Brain pericyte (primary cell): ENCODE data around the gene MRPL11.

ENCODE experiments used
- DNase-seq: peaks from one replicate; pipeline ENCODE4 v3.0.0-alpha.2; 2012; ENCODE audit warnings: low read depth, low spot score

Gene MRPL11

DNA sequence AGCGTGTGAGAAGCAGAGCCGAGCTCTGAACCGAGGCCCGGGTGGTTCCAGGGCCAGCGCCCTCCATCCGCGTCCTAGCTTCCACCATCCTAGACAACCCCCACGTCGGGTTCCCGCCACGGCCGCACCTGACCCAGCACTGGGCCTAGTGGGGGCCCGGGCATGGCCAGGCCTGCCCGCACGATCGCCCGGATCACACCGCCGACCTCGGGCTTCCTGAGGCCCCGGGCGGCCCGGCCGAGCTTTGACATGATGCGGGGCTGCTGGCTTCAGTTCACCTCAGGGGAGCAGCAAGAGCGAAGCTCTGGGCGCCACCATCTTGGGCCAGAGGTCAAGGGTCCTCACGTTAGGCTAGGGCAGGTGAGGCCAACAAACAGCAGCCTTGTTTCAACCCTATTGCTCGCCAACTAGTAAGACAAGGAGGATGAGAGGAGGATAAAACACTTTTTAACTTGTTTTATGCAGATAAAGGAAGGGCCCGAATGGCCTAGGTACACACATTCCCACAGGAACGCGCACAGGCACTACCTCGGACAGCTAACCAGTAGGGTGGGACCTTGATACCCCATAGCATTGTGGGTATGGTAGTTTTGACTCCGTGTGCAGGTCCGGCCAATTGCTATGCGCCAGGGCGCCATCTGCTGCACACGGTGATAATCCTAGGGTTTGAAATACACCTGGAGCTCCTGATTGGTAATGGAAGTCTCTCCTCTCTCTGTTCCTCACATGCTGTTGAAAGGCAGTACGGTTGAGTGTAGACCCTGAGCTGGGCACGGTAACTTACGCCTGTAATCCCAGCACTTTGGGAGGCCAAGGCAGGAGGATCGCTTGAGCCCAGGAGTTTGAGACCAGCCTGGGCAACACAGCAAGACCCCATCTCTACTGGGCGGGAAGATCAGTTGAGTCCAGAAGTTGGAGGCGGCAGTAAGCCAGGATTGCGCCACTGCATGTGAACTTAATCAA lies at the start of gene MRPL11:
Gene MRPL11, minus strand, starts transcription at position 345 of the 963 bp plus-strand sequence. Its CDS starts 94 bp downstream, at position 251.
- DNase-seq: peak; percentile 82

DNA sequence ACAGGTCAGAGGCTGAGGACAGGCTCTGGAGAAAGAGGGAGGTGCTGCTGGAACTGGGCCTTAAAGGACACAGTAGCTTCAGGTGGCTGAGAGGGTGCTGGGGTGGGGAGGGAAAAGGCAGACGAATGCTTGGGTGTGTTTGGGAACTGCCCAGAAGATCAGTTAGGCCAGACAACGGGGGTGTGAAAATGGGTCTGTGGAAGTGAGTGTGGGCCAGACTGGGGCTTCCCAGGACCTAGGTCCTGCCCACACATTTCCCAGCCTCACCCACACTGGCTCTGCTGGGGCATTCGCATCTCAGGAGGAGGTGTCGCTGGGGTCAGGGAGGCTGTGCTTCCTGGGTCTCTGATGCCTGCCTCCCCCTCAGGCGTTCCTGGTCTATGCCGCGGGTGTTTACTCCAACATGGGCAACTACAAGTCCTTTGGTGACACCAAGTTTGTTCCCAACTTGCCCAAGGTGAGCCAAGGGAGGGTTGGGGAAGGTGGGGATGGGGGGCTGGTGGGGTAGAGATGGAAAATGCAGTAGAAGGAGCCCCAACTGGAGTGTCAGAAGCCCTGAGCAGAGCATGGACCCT lies 46.2 kb upstream of the MRPL11 start:
- no peak for DNase-seq

DNA sequence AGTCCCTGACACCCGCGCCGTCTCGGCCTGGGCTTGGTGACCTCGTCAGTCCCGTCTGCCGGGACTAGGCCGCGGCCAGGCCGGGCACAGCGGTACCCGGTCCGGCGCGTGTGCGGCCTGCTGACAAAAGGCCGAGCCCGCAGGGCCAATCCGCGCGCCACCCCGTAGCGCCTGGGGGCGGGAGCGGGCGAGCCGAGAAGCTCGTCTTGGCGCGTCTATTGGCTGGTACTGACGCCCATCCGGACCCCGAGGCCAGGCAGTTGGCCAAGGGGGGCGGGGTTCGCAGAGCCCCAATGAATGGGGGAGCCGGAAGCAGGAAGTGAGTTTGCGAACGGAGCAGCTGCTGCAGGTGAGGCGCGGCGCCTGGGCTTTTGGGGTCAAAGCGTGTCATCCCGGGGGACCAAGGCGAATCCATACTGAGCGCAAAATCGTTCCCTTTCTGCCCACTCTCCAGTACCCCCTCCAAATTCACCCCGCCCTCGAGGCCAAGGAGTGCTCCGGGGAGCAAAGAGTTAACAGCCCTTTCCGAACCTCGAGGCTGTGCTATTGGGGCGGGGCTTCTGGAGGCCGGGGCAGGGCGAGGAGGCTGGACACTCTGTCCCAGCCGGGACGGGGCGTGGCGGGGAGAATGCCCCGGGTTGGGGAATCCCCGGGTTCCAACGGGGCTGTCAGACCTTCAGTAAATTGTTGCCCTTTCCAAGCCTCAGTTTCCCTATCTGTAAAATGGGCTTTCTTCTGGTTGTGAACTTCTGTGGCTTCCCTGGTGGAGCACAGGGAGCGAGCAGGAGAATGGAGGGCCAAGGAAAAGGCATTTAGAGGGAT lies 41.7 kb upstream of the MRPL11 start, which contains the start of gene DPP3:
Gene DPP3, plus strand, starts transcription at position 318 of the 822 bp plus-strand sequence. CDS start 1,767 bp downstream, outside the sequence.
- DNase-seq: peak; percentile 88

DNA sequence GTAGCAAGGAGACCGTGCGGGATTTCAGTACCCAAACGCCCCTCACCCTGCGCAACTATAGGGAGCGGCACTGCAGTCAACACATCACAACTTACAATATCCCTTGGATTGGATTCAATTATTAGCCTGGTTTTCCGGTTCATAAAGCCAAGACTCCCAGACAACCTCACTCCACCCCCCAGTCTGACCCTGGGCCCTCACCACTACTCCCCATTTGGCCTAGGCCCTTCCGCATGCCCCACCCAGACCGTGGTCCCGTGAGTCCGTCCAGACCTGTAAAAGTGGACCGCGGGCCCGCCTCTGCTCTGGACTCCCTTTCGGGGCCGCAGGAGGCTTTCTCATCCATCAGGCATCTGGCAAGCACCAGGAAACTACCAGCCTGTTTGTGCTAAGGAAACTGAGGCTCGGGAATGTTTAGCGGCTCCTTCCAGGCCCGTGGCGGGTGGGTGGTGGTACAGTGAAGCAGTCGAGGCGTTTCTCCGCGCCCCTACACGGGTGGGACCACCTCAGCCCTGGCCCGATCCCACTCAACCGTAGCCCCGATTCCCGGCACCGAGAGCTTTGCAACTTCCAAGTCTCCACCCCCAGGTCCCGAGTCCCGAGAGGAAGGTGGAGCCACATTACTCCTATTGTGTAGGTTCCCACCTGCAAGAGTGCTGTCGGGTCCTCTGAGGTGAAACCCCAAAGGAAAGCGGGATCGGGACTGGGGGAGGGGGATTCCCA lies 40.9 kb upstream of the MRPL11 start:
- DNase-seq: no peak

DNA sequence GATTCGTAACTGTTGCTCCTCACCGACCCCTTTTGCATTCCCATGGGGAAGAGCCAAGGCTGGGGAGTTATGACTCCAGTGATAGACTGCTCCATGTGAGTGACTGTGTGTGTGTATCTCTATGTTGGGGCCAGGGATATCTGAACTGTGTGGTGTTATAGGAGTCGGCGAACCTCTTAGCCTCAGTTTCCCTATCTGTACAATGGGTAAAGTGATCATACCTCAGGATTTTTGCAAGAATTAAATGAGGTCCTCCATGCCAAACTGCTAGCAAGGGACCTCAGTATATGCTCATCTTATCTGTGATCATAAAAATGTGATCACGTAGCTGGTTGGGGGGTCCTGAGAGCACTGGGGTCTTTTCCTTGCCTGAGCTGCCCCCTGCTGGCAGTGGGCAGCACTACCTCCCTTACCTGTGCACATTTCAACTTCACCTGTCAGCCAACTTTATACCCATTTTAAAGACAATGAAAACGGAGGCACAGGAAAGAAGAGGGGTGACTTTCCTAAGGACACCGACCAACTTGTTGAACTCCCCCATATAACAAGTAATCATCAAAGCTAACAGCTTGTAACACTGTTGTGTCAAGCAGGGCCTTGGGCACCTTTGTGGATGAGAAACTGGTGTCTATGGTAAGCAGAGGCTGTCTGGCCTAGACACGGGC lies 40.2 kb upstream of the MRPL11 start:
- no peak for DNase-seq

DNA sequence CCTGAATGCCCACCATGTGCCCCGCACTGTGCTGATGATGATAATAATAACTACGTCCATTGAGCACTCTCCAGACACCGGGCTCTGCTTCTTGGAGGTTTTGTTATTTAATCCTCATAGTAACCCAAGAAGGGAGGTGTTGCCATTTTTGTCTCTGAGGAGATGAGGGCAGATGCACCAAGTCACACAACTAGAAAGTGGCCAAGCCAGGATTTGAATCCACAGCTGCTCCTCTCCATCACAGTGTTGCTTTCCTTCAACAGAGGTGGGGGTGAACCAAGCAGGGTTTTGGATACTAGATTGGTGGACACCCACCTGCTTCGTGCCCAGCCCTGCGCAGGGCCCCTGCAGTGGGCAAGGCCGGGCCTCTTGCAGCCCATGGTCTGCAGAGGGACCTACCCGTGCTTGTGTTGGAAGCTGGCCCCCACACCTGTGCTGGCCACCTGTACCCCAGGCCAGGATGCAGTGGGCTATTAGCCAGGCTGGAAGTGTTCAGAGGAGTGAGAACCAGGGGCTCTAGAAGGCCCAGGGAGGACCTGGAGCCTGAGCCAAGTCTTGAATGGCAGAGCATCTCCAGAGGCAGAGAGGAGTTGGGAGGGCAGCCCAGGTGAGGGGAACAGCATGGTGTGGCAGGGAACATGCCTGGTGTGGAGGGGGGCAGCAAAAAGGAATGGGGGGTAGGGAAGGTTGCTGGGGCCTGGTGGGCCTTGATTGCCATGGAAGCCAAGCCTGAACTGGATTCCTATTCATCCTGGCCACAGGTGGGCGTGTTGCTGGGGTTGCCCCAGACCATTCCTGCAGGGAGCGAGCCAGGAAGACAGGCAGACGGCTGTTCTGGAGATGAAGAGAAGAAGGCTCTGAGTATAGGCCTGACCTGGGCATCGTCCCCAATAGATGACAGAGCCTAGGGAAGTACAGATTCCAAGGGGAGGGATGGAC lies 38.9 kb upstream of the MRPL11 start:
- no peak for DNase-seq

DNA sequence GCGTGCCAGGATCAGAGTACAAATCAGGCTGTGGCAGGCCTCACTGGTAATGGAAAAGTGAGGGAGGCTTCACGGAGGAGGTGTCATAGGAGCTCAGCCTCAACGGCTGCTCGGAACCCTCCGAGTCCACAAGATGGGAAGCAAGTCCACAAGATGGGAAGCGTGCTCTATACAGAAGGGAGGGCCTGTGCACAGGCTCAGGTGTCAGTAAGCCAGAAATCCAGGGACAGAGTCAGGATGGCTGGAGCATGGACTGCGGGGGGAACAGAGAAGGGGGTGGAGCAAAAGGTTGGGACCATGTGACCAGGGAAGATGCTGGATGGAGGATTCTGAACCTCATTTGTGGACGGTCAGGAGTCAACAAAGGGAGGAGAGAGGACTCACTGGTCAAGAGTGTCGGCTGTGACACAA lies 38.2 kb upstream of the MRPL11 start:
- no peak for DNase-seq

DNA sequence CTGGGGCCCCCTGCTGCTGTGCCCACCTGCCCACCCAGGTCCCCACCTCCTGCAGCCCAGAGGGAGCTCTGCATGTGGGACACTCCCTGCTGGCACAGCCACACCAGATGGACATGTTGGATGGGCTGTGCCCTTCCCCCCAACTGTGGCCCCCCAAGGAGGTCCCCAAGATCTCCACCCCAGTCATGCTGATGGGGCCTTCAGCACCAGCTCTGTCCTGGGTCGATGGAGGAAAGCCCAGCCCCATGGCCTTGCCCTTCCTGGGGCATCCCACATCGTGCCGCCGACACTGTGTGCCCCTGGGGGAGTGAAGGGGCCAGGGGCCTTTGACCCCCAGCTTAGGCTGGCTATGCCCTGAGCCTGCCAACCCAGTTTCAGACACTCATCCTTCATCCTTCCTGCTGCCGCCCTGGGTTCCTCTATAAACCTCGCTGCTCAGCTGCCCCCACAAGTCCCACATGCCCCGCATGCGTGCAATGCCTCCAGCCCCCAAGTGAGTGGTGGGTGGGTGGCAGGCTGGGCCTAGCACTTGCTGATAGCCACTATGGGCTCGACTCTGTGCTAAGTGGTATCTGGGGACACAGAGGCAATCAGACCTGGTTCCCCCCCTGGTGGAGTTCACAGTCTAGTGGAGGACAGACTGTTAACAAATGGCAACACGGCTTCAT lies 37.7 kb upstream of the MRPL11 start:
- no peak for DNase-seq

DNA sequence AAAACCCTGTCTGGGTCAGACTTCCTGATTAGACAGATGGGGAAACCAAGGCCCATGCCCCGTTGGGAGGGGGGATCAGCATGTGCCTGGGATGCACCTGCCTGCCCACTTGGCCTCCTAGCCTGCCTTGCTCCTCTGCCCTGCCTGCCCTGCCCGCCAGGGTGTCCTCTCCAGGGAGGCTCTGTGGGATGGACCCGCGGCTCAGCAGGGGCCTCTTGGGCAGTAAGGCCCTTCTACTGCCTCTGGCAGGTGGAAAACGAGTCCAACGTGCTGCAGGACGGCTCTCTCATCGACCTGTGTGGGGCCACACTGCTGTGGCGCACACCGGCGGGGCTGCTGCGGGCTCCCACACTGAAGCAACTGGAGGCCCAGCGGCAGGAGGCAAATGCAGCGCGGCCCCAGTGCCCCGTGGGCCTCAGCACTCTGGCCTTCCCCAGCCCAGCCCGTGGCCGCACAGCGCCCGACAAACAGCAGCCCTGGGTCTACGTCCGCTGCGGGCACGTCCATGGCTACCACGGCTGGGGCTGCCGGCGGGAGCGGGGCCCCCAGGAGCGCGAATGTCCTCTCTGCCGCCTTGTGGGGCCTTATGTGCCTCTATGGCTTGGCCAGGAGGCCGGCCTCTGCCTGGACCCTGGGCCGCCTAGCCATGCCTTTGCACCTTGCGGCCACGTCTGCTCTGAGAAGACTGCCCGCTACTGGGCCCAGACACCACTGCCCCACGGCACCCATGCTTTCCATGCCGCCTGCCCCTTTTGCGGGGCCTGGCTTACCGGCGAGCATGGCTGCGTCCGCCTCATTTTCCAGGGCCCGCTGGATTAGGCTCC lies 36.9 kb upstream of the MRPL11 start:
- DNase-seq: no peak

DNA sequence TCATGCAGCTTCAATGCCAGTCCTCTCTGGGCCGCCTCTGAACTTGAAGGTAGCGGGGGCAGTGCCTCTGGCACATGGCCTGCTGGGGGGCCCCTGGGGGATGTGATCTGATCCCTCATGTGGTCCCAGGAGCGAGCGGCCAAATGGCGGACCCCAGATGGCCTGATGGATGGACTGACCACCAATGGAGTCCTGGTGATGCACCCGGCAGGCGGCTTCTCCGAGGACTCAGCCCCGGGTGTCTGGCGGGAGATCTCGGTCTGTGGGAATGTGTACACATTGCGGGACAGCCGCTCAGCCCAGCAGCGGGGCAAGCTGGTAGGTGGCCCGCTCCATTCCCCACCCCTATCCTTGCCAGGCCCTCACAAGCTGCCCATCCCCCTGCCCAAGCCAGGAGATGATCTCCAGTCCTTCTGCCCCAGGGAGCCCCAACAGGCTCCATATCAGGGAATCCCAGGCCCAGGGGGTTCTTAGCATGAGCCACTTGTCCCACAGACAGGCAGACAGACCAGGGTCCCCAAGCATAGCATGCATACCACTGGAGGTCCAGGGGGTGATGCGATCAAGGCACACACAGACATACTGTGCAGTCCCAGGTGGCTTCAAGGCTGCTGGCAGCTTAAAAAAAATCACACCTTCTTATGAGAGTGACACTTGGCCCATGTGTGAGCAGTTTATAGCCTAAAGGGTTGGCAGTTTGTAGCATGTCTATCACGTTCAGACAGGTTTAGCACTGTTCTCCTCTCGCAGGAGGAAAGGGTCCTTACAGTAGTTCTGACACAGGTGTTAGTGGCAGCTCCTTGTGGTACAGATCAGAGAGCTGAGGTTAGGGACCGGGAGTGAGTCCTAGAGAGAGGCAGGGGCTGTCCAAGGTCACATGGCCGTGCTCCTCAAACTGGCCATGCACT lies 35.2 kb upstream of the MRPL11 start:
- no peak for DNase-seq

DNA sequence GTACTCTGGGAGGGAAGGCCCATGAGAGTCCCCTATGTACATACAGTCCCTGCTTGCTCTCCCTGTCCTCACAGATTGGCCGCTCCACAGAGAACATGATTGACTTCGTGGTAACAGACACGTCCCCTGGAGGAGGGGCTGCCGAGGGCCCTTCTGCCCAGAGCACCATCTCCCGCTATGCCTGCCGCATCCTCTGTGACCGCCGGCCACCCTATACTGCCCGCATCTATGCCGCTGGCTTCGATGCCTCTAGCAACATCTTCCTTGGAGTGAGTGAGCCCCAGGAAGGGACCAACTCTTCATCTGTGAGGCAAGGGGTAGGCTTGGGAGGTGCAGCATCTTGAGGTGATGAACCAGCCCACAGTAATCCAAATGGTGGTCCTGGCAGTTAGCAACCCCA lies 34.5 kb upstream of the MRPL11 start:
- no peak for DNase-seq

DNA sequence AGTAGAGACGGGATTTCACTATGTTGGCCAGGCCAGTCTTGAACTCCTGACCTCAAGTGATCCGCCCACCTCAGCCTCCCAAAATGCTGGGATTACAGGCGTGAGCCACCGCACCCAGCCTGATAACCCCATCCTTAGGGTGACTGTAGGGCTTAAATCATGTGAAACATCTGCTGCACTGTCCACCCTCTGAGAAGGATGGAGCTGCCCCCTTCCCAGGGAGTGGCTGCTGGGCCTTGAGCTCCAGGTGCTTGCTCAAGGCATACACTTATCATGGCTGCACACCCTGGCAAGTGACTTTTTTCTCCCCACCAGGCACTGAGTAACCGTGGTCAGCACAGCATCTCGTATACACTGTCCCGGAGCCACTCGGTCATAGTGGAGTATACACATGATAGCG lies 33.4 kb upstream of the MRPL11 start:
- no peak for DNase-seq

DNA sequence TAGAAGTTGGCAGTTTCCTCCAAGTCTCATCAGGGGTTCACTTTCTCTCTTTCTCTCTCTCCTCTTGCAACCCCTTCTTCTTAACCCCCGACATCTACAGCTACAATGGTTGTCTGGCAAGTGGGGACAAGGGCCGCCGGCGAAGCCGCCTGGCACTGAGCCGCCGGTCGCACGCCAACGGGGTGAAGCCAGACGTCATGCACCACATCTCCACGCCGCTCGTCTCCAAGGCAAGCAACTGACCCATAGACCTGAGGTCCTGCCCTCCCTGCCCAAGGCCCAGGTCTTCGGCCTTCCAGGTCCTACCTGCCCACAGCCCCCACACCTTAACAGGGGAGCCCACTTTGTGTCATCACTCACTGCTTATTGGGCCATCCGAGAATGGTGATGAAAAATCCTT lies 32.5 kb upstream of the MRPL11 start:
- no peak for DNase-seq

DNA sequence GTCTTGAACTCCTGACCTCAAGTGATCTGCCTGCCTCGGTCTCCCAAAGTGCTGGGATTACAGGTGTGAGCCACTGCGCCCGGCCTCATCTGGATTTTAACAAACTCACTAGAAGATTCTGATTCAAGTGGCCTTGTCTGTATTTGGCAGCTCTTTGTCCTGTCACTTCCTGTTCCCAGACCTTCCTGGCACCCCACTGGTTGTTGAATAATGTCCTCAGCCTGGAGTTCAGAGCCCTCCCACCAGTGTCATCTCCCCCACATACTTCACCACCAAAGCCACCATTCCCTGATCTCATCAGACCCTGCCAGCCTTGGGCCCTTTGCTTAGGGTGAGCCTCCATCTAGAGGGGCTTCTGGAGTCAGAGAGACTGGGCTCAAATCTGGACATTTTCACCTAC lies 31.4 kb upstream of the MRPL11 start:
- no peak for DNase-seq

DNA sequence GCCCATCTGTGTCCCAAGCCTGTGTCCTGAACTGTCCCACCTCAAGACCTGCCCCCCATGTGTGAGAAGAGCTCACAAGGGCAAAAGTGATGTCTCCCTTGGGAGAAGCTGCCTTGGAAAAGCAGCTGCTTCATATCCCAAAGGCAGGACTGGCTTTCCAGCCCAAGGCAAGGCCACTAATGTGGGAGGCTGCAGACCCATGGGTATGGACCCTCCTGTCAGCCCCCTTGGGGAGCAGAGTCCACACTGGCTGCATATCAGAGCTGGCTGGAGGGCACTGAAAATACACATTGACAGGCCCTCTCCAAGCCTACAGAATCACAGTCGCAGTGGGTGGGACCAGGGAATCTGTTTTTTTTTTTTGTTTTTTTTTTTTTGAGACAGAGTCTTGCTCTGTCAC lies 30.8 kb upstream of the MRPL11 start:
- no peak for DNase-seq

DNA sequence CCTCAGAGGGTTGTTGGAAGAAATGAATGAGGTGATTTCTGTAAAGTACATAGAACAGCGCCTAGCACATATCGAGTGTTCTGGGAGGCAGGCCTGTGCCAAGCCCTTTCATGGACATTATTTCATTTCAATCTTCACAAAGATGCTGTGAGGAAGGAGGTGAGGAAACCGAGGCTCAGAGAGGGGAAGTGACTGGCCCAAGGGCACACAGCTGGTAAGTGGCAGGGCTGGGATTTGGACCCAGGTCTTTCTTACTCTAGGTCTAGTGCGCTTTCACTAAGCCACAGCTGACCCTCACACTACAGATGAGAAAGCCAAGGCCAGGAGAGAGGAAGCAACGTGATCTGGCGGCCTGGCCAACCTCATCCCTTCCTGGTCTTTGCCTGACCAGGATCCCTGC lies 30.0 kb upstream of the MRPL11 start:
- no peak for DNase-seq

DNA sequence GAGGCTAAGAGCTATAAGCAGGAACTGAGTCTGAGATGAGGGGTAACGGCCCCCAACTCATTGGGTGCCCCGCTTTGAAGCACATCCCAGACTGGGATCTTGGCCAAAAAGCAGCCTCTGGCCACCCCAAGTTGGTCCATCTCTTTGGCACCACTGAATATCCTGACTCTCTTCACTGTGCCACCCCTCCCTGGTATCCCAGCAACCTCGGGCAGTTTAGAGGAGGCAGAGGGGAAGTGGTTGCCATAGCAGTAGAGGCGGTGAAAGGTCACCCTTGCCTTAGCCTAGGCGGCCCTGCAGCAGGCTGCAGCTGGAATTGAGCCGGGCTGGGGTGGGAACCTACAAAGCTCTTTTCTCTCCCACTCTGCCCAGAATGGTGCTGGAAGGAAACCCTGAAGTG lies 29.1 kb upstream of the MRPL11 start:
- DNase-seq: no peak
